Upper lobe of right lung (tissue), 1 donor: Measurements from ENCODE around the gene NET1. TPM values are rescaled to one million over a fixed set of nuclear protein-coding genes. Genes with fewer than 3 reads are reported as not detected.

ENCODE experiments used
- ATAC-seq: fragments of 200-7000 bp; cut with Tn5 transposase; one replicate; pipeline ENCODE4 v1.9.1; 2020; ENCODE audit warnings: mild to moderate bottlenecking, moderate library complexity
- DNase-seq: peaks from one replicate; pipeline ENCODE4 v3.0.0-alpha.2; 2020
- H3K27ac ChIP-seq: fragments of 200-600 bp; one replicate; pipeline ENCODE4 v1.8.0; 2022
- H3K27me3 ChIP-seq: fragments of 200-600 bp; one replicate; pipeline ENCODE4 v1.8.0; 2022; ENCODE audit warnings: mild to moderate bottlenecking
- H3K36me3 ChIP-seq: fragments of 200-600 bp; one replicate; pipeline ENCODE4 v1.8.0; 2022
- H3K4me1 ChIP-seq: fragments of 200-600 bp; one replicate; pipeline ENCODE4 v1.8.0; 2022
- H3K4me3 ChIP-seq: fragments of 200-600 bp; one replicate; pipeline ENCODE4 v1.8.0; 2022; ENCODE audit warnings: mild to moderate bottlenecking
- H3K9me3 ChIP-seq: fragments of 200-600 bp; one replicate; pipeline ENCODE4 v1.8.0; 2022
- CTCF ChIP-seq: fragments of 200-600 bp; IDR thresholded peaks from one replicate; pipeline ENCODE4 v1.8.0; 2022; ENCODE audit warnings: antibody characterized with exemption
- intact Hi-C: fragments of 100-400 bp; cut with DNase I; formaldehyde crosslinking; loops from one replicate; pipeline ENCODE4 v1.11.0; 2022
- total RNA-seq: library from RNA; stranded (reverse); fragmentation: NEBNext Ultra II Directional; extraction: Animal tissue kit (Norgen Biotek cat#: 25700); gene quantifications from one replicate; pipeline ENCODE4 v1.2.1, GENCODE V29; 2021
- donor health status: DM: no; HTN: yes; CAD: no; lungs with severe emphysema.

Gene NET1
- total RNA-seq, 1 donor from 2014 or later: 42.8 TPM

- no peaks in the 10 kb centered on the region for H3K4me1 ChIP-seq
- peak; percentile 63 for ATAC-seq
- no peaks in the 10 kb centered on the region for H3K36me3 ChIP-seq
- no peak overlapping the region for H3K27ac ChIP-seq
- no peak for DNase-seq
- H3K4me3 ChIP-seq: no peak overlapping the region
- intact Hi-C loops: no loop called here
- no peaks in the 10 kb centered on the region for H3K27me3 ChIP-seq
- no peaks in the 10 kb centered on the region for H3K9me3 ChIP-seq
- TF ChIP-seq CTCF: no peak
These were observed 76.2 kb downstream of the NET1 start for GRCh38 chr10:5488272-5489161.

- no peaks in the 10 kb centered on the region for H3K36me3 ChIP-seq
- DNase-seq: no peak
- TF ChIP-seq CTCF: no peak
- H3K4me1 ChIP-seq: no peaks in the 10 kb centered on the region
- no peak for ATAC-seq
- intact Hi-C loops: no loop called here
- no peak overlapping the region for H3K27ac ChIP-seq
- H3K27me3 ChIP-seq: no peaks in the 10 kb centered on the region
- no peaks in the 10 kb centered on the region for H3K9me3 ChIP-seq
- H3K4me3 ChIP-seq: no peak overlapping the region
These were observed 77.7 kb downstream of the NET1 start for GRCh38 chr10:5490032-5490431.

GRCh38 chr10:5490698-5491464 lies 78.5 kb downstream of the NET1 start:
- TF ChIP-seq CTCF: no peak
- H3K9me3 ChIP-seq: no peaks in the 10 kb centered on the region
- H3K36me3 ChIP-seq: no peaks in the 10 kb centered on the region
- intact Hi-C loops: no loop called here
- H3K27me3 ChIP-seq: no peaks in the 10 kb centered on the region
- H3K27ac ChIP-seq: no peak overlapping the region
- DNase-seq (peak; percentile 35), ATAC-seq (no peak)
- H3K4me3 ChIP-seq: no peak overlapping the region
- H3K4me1 ChIP-seq: no peaks in the 10 kb centered on the region

- intact Hi-C loops: no loop called here
- no peaks in the 10 kb centered on the region for H3K4me1 ChIP-seq
These were observed 79.1 kb downstream of the NET1 start for GRCh38 chr10:5491477-5491876.

GRCh38 chr10:5492322-5492855 lies 80.0 kb downstream of the NET1 start:
- TF ChIP-seq CTCF: no peak
- intact Hi-C loops: no loop called here
- no peak for ATAC-seq
- peak; percentile 42 for DNase-seq
- Histone ChIP-seq H3K4me1 (no peaks in the 10 kb centered on the region), H3K36me3 (no peaks in the 10 kb centered on the region), H3K4me3 (no peak overlapping the region), H3K9me3 (no peaks in the 10 kb centered on the region), H3K27me3 (no peaks in the 10 kb centered on the region), H3K27ac (no peak overlapping the region)

More at GRCh38 chr10:5491477-5491876, 79.1 kb downstream of the NET1 start:
- no peak for ATAC-seq
- Histone ChIP-seq H3K9me3 (no peaks in the 10 kb centered on the region), H3K27ac (no peak overlapping the region), H3K4me3 (no peak overlapping the region), H3K27me3 (no peaks in the 10 kb centered on the region), H3K36me3 (no peaks in the 10 kb centered on the region)
- TF ChIP-seq CTCF: no peak
- peak; percentile 51 for DNase-seq
